Transverse colon (tissue), 4 donors: ENCODE results near the gene ECM2.

Experiments
- POLR2AphosphoS5 ChIP-seq, 3 donors: sonication (generic); formaldehyde crosslinking; IDR thresholded peaks; one replicate each; pipeline ENCODE4 v1.6.1; 2016; ENCODE audit warnings: antibody characterized with exemption in 3 of 3
- TF ChIP-seq, protein P1 (sequence below), 5 experiments: fragments of 200-600 bp in 3 of 5; fragments of 450-650 bp in 2 of 5; sonication (generic) in 3 of 5; IDR thresholded peaks; 1 replicate in 2 of 5; 2 replicates in 3 of 5; pipeline ENCODE4 v1.5.1; 2016 to 2017; ENCODE audit warnings: antibody characterized with exemption in 5 of 5, inconsistent platforms in 3 of 5, mild to moderate bottlenecking in 2 of 5, moderate library complexity in 1 of 5

DNA sequence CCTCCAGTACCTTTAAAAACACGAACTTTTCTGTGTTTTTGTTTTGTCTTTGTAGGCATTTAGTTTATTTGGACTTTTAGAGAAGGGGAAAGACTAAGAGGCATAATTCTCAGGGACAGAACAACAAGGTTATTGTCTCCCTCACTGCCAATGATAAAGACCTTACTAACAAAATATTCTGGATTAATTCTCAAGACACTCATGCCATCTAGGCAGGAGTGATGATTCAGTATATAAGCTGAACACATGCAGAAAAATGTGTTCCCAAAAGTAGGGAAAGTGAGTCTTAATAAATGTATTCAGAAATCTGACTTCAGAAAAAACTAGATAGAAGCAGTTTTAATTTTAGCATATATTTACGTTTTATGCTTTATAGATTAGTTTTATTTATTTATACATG, 36.1 kb downstream of the ECM2 start:
- TF ChIP-seq, protein P1, sequence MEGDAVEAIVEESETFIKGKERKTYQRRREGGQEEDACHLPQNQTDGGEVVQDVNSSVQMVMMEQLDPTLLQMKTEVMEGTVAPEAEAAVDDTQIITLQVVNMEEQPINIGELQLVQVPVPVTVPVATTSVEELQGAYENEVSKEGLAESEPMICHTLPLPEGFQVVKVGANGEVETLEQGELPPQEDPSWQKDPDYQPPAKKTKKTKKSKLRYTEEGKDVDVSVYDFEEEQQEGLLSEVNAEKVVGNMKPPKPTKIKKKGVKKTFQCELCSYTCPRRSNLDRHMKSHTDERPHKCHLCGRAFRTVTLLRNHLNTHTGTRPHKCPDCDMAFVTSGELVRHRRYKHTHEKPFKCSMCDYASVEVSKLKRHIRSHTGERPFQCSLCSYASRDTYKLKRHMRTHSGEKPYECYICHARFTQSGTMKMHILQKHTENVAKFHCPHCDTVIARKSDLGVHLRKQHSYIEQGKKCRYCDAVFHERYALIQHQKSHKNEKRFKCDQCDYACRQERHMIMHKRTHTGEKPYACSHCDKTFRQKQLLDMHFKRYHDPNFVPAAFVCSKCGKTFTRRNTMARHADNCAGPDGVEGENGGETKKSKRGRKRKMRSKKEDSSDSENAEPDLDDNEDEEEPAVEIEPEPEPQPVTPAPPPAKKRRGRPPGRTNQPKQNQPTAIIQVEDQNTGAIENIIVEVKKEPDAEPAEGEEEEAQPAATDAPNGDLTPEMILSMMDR (IDR thresholded peaks at IDR 0.05): no peak
- TF ChIP-seq POLR2AphosphoS5 (IDR thresholded peaks at IDR 0.05): no peak
